Suprapubic skin (tissue), 4 donors: Measurements from ENCODE around the gene RGS16. TPM values are rescaled to one million over a fixed set of nuclear protein-coding genes. Genes with fewer than 3 reads are reported as not detected.

ENCODE experiments used
- DNase-seq, 2 donors: peaks; one replicate each; pipeline ENCODE4 v3.0.0-alpha.2; 2019; ENCODE audit warnings: low spot score in 2 of 2
- H3K27ac ChIP-seq: fragments of 200-600 bp; sonication (generic); one replicate; pipeline ENCODE4 v1.5.1; 2019
- H3K27me3 ChIP-seq: fragments of 200-600 bp; sonication (generic); one replicate; pipeline ENCODE4 v1.5.1; 2019
- H3K36me3 ChIP-seq: fragments of 200-600 bp; sonication (generic); one replicate; pipeline ENCODE4 v1.5.1; 2019
- H3K4me1 ChIP-seq: fragments of 200-600 bp; sonication (generic); one replicate; pipeline ENCODE4 v1.5.1; 2019
- H3K4me3 ChIP-seq: fragments of 200-600 bp; sonication (generic); one replicate; pipeline ENCODE4 v1.5.1; 2019; ENCODE audit warnings: mild to moderate bottlenecking
- H3K9me3 ChIP-seq: fragments of 200-600 bp; sonication (generic); one replicate; pipeline ENCODE4 v1.5.1; 2019
- EP300 ChIP-seq: sonication (generic); formaldehyde crosslinking; IDR thresholded peaks from one replicate; pipeline ENCODE4 v1.6.1; 2017; ENCODE audit warnings: antibody characterized with exemption
- POLR2A ChIP-seq, 2 donors: fragments of 450-650 bp; IDR thresholded peaks; one replicate each; pipeline ENCODE4 v1.6.1; 2017; ENCODE audit warnings: antibody characterized with exemption in 2 of 2, mild to moderate bottlenecking in 2 of 2, moderate library complexity in 2 of 2
- POLR2AphosphoS5 ChIP-seq, 3 donors: sonication (generic); formaldehyde crosslinking; IDR thresholded peaks; one replicate each; pipeline ENCODE4 v1.6.1; 2017; ENCODE audit warnings: antibody characterized with exemption in 3 of 3
- WGBS: methylation state at CpG from one replicate; pipeline ENCODE4 v1.1.5; 2018; 5-methylcytosine and 5-hydroxymethylcytosine counted together
- total RNA-seq, 4 donors: library from RNA; depleted of rRNA; stranded (reverse); fragments of >200 nt; gene quantifications; one replicate each; pipeline ENCODE4 v1.1.0, GENCODE V29; 2016
- TF ChIP-seq, protein P1 (sequence below), 2 donors: fragments of 200-600 bp in 1 of 2; fragments of 450-650 bp in 1 of 2; sonication (generic) in 1 of 2; IDR thresholded peaks; one replicate each; pipeline ENCODE4 v1.5.1; 2016 to 2019; ENCODE audit warnings: antibody characterized with exemption in 2 of 2, mild to moderate bottlenecking in 1 of 2, moderate library complexity in 1 of 2

Gene RGS16
- total RNA-seq, 4 donors from 2014 or later = 0.40 to 3.6 (median 1.8) TPM

DNA sequence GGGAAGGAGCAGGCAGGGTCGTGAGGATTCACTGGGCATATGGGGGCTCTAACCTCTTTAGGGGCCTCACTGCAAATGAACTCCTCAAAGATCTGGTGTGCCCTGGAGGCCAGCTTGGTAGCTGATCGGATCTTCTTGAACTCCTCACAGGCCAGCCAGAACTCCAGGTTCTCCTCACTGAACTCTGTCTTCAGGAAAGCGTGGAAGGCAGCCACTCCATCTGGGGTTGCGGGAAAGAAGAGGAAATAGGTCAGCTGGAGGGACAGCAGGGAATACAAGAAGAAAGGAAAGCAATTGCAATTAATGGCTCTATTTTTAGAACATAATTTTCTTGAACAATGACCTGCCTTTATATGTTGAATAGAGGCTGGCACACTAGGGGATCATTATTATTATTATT is 2.3 kb downstream of the RGS16 start:
- 63% methylated on average over 4 of the region's 4 CpGs for WGBS
- no peaks in the 10 kb centered on the region for H3K27me3 ChIP-seq
- H3K27ac ChIP-seq = no peak overlapping the region
- H3K4me1 ChIP-seq = peaks cover 38% of the 10 kb centered on the region
- no peak for DNase-seq
- H3K4me3 ChIP-seq = no peak overlapping the region
- no peaks in the 10 kb centered on the region for H3K9me3 ChIP-seq
- TF ChIP-seq, protein P1, sequence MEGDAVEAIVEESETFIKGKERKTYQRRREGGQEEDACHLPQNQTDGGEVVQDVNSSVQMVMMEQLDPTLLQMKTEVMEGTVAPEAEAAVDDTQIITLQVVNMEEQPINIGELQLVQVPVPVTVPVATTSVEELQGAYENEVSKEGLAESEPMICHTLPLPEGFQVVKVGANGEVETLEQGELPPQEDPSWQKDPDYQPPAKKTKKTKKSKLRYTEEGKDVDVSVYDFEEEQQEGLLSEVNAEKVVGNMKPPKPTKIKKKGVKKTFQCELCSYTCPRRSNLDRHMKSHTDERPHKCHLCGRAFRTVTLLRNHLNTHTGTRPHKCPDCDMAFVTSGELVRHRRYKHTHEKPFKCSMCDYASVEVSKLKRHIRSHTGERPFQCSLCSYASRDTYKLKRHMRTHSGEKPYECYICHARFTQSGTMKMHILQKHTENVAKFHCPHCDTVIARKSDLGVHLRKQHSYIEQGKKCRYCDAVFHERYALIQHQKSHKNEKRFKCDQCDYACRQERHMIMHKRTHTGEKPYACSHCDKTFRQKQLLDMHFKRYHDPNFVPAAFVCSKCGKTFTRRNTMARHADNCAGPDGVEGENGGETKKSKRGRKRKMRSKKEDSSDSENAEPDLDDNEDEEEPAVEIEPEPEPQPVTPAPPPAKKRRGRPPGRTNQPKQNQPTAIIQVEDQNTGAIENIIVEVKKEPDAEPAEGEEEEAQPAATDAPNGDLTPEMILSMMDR (IDR thresholded peaks at IDR 0.05) = no peak
- TF ChIP-seq POLR2A (IDR thresholded peaks at IDR 0.05) (no peak), POLR2AphosphoS5 (IDR thresholded peaks at IDR 0.05) (no peak), EP300 (no peak)
- H3K36me3 ChIP-seq = peaks cover 8% of the 10 kb centered on the region

DNA sequence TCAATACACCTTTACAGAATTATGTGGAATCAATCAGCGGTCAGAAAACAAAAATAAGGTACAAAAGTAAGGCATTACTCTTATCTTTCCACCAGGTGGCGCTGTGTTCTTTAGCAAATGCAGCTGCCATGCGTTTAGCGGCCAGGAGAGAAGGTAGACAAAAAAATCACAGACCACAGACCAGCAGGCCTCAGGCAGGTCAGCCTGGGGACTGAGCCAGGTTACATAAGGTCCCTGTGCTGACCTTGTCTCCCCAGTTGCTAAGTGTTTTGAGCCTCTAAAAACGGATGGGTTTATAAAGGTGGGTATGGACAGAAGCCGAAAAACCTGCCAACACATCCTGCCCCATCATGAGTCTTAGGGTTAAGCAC is 2.8 kb downstream of the RGS16 start:
- H3K27me3 ChIP-seq = no peaks in the 10 kb centered on the region
- no peak overlapping the region for H3K27ac ChIP-seq
- H3K4me3 ChIP-seq = no peak overlapping the region
- WGBS = 19% methylated on average over 6 of the region's 6 CpGs
- H3K4me1 ChIP-seq = peaks cover 38% of the 10 kb centered on the region
- no peaks in the 10 kb centered on the region for H3K9me3 ChIP-seq
- no peak for DNase-seq
- H3K36me3 ChIP-seq = peaks cover 8% of the 10 kb centered on the region
- TF ChIP-seq, protein P1 (IDR thresholded peaks at IDR 0.05) = peak; percentile 74 to 88
- TF ChIP-seq POLR2AphosphoS5 (IDR thresholded peaks at IDR 0.05) = no peak

DNA sequence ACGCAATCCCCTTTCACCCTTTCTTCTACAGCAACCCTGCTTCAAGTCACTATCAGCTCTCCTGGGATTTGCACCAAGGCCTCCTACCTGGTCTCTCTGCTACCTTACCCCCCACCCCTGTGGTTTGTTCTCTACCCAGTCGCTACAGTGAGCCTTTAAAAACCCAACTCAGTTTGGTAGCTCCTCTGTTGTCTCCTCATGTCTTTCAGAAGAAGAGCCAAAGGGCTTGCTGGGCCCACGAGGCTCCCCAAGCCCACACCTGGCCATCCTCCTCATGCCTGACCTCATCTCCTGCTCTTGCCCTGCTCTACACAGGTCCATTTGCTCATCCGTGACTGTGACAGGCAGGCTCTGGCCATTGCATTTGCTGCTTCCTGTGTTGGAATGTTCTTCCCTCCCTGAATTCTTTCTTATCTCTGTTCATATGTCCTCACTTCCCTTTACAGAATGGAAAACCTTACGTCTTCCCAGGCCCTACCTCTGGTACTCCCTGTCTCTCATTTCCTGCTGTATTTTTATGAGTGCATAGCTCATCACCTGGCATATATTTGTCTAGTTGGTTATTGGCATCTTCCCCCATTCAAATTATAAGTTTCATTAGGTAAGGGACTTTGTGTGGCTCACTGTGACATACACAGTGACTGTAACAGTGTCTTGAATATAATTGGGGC is 3.3 kb downstream of the RGS16 start:
- H3K4me3 ChIP-seq = no peak overlapping the region
- TF ChIP-seq POLR2A (IDR thresholded peaks at IDR 0.05) = no peak
- no peak for TF ChIP-seq POLR2AphosphoS5 (IDR thresholded peaks at IDR 0.05)
- no peak for TF ChIP-seq EP300
- TF ChIP-seq, protein P1 (IDR thresholded peaks at IDR 0.05) = no peak
- no peak overlapping the region for H3K27ac ChIP-seq
- H3K4me1 ChIP-seq = peaks cover 39% of the 10 kb centered on the region
- no peaks in the 10 kb centered on the region for H3K27me3 ChIP-seq
- no peak for DNase-seq
- WGBS = 59% methylated on average over 5 of the region's 5 CpGs
- H3K9me3 ChIP-seq = no peaks in the 10 kb centered on the region
- H3K36me3 ChIP-seq = peaks cover 8% of the 10 kb centered on the region

DNA sequence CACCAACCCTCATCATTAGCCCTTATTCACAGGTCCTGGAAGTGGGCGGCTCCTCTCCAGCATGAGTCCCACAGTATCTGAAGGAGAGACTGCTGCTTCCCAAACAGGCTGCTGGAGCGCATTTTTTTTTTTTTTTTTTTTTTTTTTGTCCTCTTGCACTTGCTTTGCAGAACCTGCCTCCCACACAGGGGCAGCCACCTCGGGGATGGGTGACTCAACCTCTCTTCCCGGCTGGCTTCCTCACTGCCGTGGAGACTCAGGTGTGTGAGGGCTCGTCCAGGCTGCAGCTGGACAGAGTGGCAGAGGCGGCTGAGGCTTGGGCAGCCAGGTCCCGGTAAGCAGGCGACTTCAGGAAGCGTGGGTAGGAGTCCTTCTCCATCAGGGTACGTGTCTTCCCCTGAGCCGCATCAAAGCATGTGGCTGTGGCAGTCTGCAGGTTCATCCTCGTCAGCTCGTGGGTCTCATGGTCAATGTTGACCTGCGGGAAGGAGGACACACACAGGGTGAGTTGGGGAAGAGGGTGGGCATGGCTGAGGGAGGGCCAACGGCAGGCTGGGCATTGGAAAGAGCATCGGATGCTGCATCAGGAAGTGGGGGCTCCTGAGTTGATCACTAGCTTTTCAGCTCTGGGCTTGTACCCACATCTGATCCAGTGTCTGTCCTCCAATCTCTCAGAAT is 4.0 kb downstream of the RGS16 start:
- DNase-seq = no peak
- Histone ChIP-seq H3K9me3 (no peaks in the 10 kb centered on the region), H3K4me1 (peaks cover 42% of the 10 kb centered on the region), H3K27ac (no peak overlapping the region), H3K36me3 (peaks cover 8% of the 10 kb centered on the region), H3K27me3 (no peaks in the 10 kb centered on the region), H3K4me3 (no peak overlapping the region)
- WGBS = 96% methylated on average over 14 of the region's 17 CpGs
- TF ChIP-seq POLR2AphosphoS5 (IDR thresholded peaks at IDR 0.05) (no peak), POLR2A (IDR thresholded peaks at IDR 0.05) (no peak), EP300 (no peak)
- TF ChIP-seq, protein P1 (IDR thresholded peaks at IDR 0.05) = no peak

DNA sequence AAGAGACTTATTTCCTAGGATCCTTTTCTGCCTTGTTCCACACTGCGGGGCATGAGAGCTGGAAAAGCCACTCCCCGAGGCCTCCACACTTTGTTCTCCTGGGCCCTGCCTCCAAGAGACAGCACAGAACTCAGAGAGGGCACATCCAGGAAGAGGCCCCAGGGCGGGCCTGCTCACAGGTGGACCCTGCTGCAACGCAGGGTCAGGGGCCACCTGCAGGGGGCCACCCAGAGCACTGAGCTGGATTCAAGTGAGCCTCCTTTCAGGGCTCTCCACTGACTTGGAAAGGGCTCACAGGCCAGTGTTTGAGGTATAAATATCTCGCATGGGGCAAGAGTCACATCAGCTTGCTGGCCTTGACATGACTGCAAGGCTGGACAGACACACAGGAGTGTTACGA is 4.8 kb downstream of the RGS16 start:
- WGBS = 84% methylated on average over 5 of the region's 6 CpGs
- Histone ChIP-seq H3K27ac (no peak overlapping the region), H3K4me1 (peaks cover 36% of the 10 kb centered on the region)

More for the DNA sequence above, 4.8 kb downstream of the RGS16 start:
- DNase-seq = no peak
- H3K36me3 ChIP-seq = peaks cover 8% of the 10 kb centered on the region
- H3K4me3 ChIP-seq = no peak overlapping the region
- H3K27me3 ChIP-seq = no peaks in the 10 kb centered on the region
- TF ChIP-seq, protein P1 (IDR thresholded peaks at IDR 0.05) = no peak
- no peak for TF ChIP-seq POLR2A (IDR thresholded peaks at IDR 0.05)
- no peak for TF ChIP-seq EP300
- TF ChIP-seq POLR2AphosphoS5 (IDR thresholded peaks at IDR 0.05) = no peak
- no peaks in the 10 kb centered on the region for H3K9me3 ChIP-seq
